SKM-1 treated with dmso at 0.1 percent for 144 hours (cell line): ENCODE data around the gene ALKAL2.
A peak's percentile ranks its signal among the peaks of the same experiment; 100 is the strongest.

ENCODE experiments used
- DNase-seq: peaks from one replicate; lab custom pipeline; 2025; ENCODE audit not compliant: unreplicated experiment; lab: John Stamatoyannopoulos, UW

The ALKAL2 gene

GRCh38 chr2:290090-290722 is 2.3 kb upstream of the ALKAL2 start:
- DNase-seq = no peak

- DNase-seq = no peak
Measured at GRCh38 chr2:289362-290089, 1.6 kb upstream of the ALKAL2 start.

- no peak for DNase-seq
Measured at GRCh38 chr2:288758-289361, 969 bp upstream of the ALKAL2 start.

DNA sequence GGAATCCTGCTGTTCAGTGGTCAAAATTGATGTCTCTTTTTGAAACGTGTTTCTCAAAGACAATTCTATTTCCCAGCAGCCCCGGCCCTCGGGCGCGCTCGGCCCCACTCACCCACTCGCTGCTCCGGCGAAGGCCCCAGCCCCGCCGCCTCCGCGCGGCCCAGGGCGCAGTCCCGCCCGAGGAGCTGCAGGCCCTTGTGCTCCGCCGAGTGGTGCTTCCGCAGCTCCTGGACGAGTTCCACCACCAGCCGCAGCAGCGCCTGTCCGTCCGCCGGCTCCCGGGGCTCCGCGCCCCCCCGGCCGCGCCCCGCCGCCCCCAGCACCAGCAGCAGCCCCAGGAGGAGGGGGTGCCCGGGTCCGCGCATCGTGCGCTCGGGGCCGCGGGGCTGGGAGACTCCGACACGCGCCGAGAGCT is 413 bp downstream of the ALKAL2 start:
- no peak for DNase-seq

DNA sequence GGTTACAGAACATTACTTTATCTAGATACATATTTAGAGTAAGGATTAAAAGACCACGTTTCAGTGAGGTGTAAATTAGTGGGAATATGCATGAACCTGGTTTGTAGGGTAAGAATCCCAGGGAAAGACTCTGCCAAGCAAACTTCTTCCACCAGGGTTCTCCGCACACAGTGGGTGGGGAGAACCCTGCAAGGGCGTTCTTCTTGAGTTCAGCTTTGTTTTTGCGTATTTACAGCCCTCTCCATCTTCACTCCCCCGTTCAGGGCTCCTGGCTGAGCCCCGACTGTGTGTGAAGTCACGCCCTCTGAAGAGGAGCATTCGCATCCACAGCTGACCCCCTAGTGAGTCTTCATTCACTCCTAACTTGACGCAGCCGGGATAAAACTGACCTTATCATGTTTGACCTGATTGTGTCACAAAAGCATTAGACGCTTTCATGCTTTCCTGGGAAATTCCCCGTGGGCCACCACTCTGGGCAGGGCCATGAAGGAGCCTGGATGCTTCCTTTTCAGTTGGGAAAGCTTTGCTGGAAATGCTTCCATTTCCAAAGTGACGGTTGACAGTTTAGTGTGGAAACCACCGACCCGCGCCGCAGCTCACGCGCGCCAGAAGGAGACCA is 1.0 kb downstream of the ALKAL2 start:
- DNase-seq = no peak

- DNase-seq = no peak
Measured at GRCh38 chr2:286035-286434, 1.9 kb downstream of the ALKAL2 start.

DNA sequence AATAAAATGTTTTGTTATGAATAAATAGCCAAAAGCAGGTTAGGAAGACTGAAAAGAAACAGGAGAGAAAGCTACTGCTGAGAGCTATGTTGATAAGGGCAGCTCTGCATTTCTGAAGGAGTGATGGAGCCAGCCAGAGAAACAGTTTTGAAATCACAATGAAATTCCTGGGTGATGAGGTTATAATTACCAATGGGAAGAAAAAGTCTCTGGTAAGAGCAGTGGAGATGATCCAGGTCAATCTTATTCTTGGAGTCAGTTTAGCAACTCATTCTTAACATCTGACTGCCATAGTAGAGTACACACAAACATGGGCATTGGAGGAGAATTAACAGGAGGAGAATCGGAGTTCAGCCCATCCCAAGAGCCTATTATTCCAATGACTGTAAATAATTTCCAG is 2.4 kb downstream of the ALKAL2 start:
- no peak for DNase-seq

GRCh38 chr2:284896-285492 is 2.9 kb downstream of the ALKAL2 start:
- DNase-seq = no peak

DNA sequence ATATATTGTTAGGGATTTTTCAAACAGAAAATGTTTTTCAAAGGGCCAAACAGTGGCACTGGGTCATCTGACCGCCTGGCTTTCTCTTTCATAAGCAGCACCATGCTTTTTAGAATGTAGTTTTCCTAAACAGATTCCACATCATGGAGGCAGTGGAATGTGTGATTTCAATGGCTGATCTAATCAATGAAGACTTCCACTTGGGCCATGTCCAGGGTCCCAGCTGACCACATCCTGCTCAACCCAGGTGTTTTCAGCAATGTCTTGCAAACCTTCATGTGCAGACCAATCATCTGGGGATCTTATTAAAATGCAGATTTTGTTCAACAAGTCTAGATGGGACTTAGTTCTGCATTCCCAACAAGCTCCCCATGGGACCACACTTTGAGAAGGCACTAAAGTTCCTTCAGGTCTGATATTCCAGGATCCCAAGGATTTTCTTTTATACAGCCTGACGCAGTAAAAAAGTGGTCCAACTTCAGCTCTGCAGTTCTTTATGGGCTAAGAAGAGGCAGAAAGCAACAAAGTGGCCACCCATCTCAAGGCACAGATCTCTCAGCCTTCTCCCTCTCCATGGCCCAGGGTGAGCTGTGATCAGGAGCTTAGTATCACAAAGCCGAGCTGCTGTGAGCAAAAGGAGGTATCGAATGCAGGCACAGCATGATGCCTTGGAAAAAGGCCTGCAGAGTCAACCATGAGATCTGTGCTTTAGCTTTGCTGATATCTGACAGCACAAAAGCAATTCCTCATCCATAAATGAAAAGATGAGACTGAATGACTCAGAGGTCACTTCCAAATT is 3.7 kb downstream of the ALKAL2 start:
- DNase-seq = no peak

- DNase-seq = no peak
Measured at GRCh38 chr2:282371-283263, 5.3 kb downstream of the ALKAL2 start.

GRCh38 chr2:281381-281780 is 6.5 kb downstream of the ALKAL2 start:
- no peak for DNase-seq

- no peak for DNase-seq
Measured at GRCh38 chr2:280650-281110, 7.2 kb downstream of the ALKAL2 start.

GRCh38 chr2:279956-280649 is 7.8 kb downstream of the ALKAL2 start:
- no peak for DNase-seq

- DNase-seq = no peak
Measured at GRCh38 chr2:279366-279765, 8.5 kb downstream of the ALKAL2 start.

DNA sequence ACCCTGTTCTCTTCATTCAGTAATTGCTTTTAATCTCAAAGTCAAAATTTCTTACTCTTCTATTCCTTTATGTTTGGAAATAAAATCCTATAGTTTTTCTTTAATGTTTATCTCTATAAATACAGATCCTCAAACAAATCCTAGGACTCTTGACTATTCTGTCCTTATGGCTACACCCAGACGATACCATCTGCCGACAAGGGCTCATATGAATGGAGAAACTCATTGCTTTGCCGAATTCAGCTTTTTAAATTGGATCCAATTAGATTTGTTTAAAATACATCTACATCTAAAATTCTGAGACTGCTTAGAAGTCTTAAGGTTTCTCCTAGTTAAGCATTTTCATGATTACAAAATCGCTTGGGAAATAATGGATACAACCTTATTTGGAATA is 9.0 kb downstream of the ALKAL2 start:
- DNase-seq = no peak

DNA sequence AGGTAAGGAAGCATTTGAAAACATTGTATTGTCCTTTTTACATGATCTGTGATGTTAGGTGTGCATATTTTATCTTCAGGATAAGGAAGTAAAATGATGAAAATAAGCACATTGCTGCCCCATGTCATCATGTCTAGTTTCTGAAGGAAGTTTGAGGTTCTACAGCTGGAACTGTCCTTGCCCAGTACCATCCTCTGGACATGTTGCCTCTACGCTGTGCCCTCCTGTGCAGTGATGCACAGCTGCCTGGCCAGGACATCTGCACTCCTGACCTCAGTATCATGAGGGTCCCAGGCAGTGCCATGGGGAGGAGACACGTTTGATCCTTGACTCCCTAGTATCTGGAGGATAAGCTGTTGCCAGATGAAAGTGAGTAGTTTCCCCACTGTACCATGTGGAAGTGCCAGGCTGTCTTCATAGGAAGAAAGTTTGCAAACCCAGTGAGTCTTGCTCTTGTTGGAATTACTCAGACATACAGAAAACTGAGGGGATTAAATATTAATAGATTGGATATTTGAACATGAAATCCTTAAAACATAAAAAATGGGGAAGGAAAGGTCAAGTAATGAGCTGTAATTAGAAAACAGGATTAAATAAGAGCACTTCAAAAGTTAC is 9.5 kb downstream of the ALKAL2 start:
- no peak for DNase-seq

DNA sequence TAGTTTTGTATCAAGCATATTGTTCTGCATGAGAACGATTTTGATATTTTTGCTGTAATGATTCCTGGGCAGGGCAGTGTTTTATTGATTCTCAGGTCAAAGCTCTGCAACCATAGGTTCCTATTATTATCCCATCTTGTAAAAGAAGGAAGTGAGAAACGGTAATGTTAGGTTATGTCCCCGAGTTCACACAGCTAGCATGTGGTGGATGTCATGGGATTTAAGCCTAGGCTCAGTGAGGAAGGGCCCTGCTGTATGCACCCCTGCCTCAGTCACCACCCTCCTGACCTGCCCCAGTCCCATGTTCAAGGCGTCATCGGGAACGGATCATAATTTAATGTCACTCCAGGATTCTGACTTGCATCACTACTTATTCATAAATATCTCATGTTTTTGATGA is 12.4 kb downstream of the ALKAL2 start:
- DNase-seq = peak; percentile 46

DNA sequence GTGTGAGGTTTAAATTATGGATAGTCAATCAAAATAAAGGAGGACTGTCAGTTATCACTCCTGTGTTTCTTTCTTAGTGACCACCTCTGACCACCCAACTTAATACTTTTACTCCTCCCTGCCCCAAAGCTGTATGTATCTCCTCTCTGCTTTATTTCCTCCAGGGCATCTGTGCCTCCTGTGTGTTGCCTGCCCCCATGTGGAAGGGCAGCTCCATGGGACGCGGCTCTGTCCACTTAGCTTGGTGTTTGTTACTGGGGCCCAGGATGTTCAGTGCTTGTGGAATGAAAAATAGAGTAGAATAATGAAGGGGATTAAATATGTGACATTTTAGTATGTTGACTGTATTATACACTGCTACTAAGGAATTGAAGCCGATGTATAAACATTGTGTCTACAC is 13.4 kb downstream of the ALKAL2 start:
- no peak for DNase-seq

- no peak for DNase-seq
Measured at GRCh38 chr2:273333-273732, 14.6 kb downstream of the ALKAL2 start.
